ENCODE results near the gene CYB561D2.
A peak's percentile ranks its signal among the peaks of the same experiment; 100 is the strongest.

Gene CYB561D2

GRCh38 chr3:50357481-50357880 lies 6.8 kb downstream of the CYB561D2 start:
- no peaks in the 10 kb centered on the region for H3K9me3 Mint-ChIP-seq
- no peak for DNase-seq (ENCODE audit: low spot score in 2 of 2)
- ATAC-seq (ENCODE audit: low read depth), result no peak
- peak overlapping the region; percentile 90 for H3K4me3 Mint-ChIP-seq
- H3K36me3 Mint-ChIP-seq, result peaks cover 7% of the 10 kb centered on the region
- no peaks in the 10 kb centered on the region for H3K27me3 Mint-ChIP-seq
- H3K4me1 Mint-ChIP-seq, result peaks cover 26% of the 10 kb centered on the region
- no peak overlapping the region for H3K27ac Mint-ChIP-seq

GRCh38 chr3:50358355-50358910 lies 7.8 kb downstream of the CYB561D2 start:
- H3K36me3 Mint-ChIP-seq, result peaks cover 7% of the 10 kb centered on the region
- peaks cover 29% of the 10 kb centered on the region for H3K4me1 Mint-ChIP-seq
- H3K27me3 Mint-ChIP-seq, result no peaks in the 10 kb centered on the region
- ATAC-seq (ENCODE audit: low read depth), result no peak
- H3K9me3 Mint-ChIP-seq, result no peaks in the 10 kb centered on the region
- H3K27ac Mint-ChIP-seq, result peak overlapping the region; percentile 83
- no peak for DNase-seq (ENCODE audit: low spot score in 2 of 2)
- H3K4me3 Mint-ChIP-seq, result peak overlapping the region; percentile 90

GRCh38 chr3:50358911-50359759 lies 8.5 kb downstream of the CYB561D2 start, which contains the start of gene TMEM115:
Gene TMEM115 (minus strand): TSS chr3:50359521. CDS start chr3:50359063, 458 bp downstream.
- H3K4me1 Mint-ChIP-seq, result peaks cover 30% of the 10 kb centered on the region
- DNase-seq (ENCODE audit: low spot score in 2 of 2), result peak; percentile 84 to 90
- peaks cover 6% of the 10 kb centered on the region for H3K36me3 Mint-ChIP-seq
- H3K4me3 Mint-ChIP-seq, result peak within 1 kb of the TSS; percentile 99
- peak; percentile 100 for ATAC-seq (ENCODE audit: low read depth)
- no peaks in the 10 kb centered on the region for H3K9me3 Mint-ChIP-seq
- H3K27me3 Mint-ChIP-seq, result no peaks in the 10 kb centered on the region
- H3K27ac Mint-ChIP-seq, result peak within 1 kb of the TSS; percentile 93

GRCh38 chr3:50359760-50360110 lies 9.1 kb downstream of the CYB561D2 start:
- ATAC-seq (ENCODE audit: low read depth), result peak; percentile 13
- H3K27me3 Mint-ChIP-seq, result no peaks in the 10 kb centered on the region
- no peak for DNase-seq (ENCODE audit: low spot score in 2 of 2)
- H3K27ac Mint-ChIP-seq, result peak overlapping the region; percentile 93
- peaks cover 4% of the 10 kb centered on the region for H3K36me3 Mint-ChIP-seq
- peaks cover 32% of the 10 kb centered on the region for H3K4me1 Mint-ChIP-seq
- peak overlapping the region; percentile 99 for H3K4me3 Mint-ChIP-seq
- no peaks in the 10 kb centered on the region for H3K9me3 Mint-ChIP-seq

- H3K4me3 Mint-ChIP-seq, result peak overlapping the region; percentile 88
- peaks cover 20% of the 10 kb centered on the region for H3K4me1 Mint-ChIP-seq
- H3K36me3 Mint-ChIP-seq, result no peaks in the 10 kb centered on the region
- DNase-seq (ENCODE audit: low spot score in 2 of 2) (no peak), ATAC-seq (ENCODE audit: low read depth) (peak; percentile 4)
- peaks cover 4% of the 10 kb centered on the region for H3K27me3 Mint-ChIP-seq
- peak overlapping the region; percentile 91 for H3K27ac Mint-ChIP-seq
- no peaks in the 10 kb centered on the region for H3K9me3 Mint-ChIP-seq
These were observed 14.0 kb downstream of the CYB561D2 start for GRCh38 chr3:50364573-50365079.

GRCh38 chr3:50365080-50365841 lies 14.6 kb downstream of the CYB561D2 start:
- H3K27me3 Mint-ChIP-seq, result peaks cover 4% of the 10 kb centered on the region
- DNase-seq (ENCODE audit: low spot score in 2 of 2), result peak; percentile 88 to 92
- no peaks in the 10 kb centered on the region for H3K9me3 Mint-ChIP-seq
- H3K4me3 Mint-ChIP-seq, result peak overlapping the region; percentile 88
- ATAC-seq (ENCODE audit: low read depth), result peak; percentile 97
- peak overlapping the region; percentile 91 for H3K27ac Mint-ChIP-seq
- no peaks in the 10 kb centered on the region for H3K36me3 Mint-ChIP-seq
- peaks cover 18% of the 10 kb centered on the region for H3K4me1 Mint-ChIP-seq

- H3K36me3 Mint-ChIP-seq, result no peaks in the 10 kb centered on the region
- peak overlapping the region; percentile 88 for H3K4me3 Mint-ChIP-seq
- no peaks in the 10 kb centered on the region for H3K9me3 Mint-ChIP-seq
- peaks cover 18% of the 10 kb centered on the region for H3K4me1 Mint-ChIP-seq
- no peak for DNase-seq (ENCODE audit: low spot score in 2 of 2)
- no peak for ATAC-seq (ENCODE audit: low read depth)
- H3K27me3 Mint-ChIP-seq, result peaks cover 4% of the 10 kb centered on the region
- peak overlapping the region; percentile 91 for H3K27ac Mint-ChIP-seq
These were observed 15.2 kb downstream of the CYB561D2 start for GRCh38 chr3:50365842-50366220.

GRCh38 chr3:50369012-50369670 lies 18.5 kb downstream of the CYB561D2 start:
- no peaks in the 10 kb centered on the region for H3K36me3 Mint-ChIP-seq
- no peak overlapping the region for H3K27ac Mint-ChIP-seq
- DNase-seq (ENCODE audit: low spot score in 2 of 2), result no peak
- H3K4me3 Mint-ChIP-seq, result no peak overlapping the region
- ATAC-seq (ENCODE audit: low read depth), result no peak
- peaks cover 20% of the 10 kb centered on the region for H3K4me1 Mint-ChIP-seq
- H3K9me3 Mint-ChIP-seq, result no peaks in the 10 kb centered on the region
- peaks cover 14% of the 10 kb centered on the region for H3K27me3 Mint-ChIP-seq

GRCh38 chr3:50370594-50370993 lies 19.9 kb downstream of the CYB561D2 start:
- H3K36me3 Mint-ChIP-seq, result no peaks in the 10 kb centered on the region
- no peak for DNase-seq (ENCODE audit: low spot score in 2 of 2)
- no peak overlapping the region for H3K27ac Mint-ChIP-seq

GRCh38 chr3:50371133-50371685 lies 20.5 kb downstream of the CYB561D2 start:
- DNase-seq (ENCODE audit: low spot score in 2 of 2), result no peak
- ATAC-seq (ENCODE audit: low read depth), result no peak
- Mint-ChIP-seq H3K9me3 (no peaks in the 10 kb centered on the region), H3K4me1 (peaks cover 11% of the 10 kb centered on the region), H3K27ac (no peak overlapping the region), H3K4me3 (no peak overlapping the region), H3K27me3 (peaks cover 14% of the 10 kb centered on the region), H3K36me3 (no peaks in the 10 kb centered on the region)

More at GRCh38 chr3:50370594-50370993, 19.9 kb downstream of the CYB561D2 start:
- Mint-ChIP-seq H3K4me3 (no peak overlapping the region), H3K27me3 (peaks cover 14% of the 10 kb centered on the region), H3K9me3 (no peaks in the 10 kb centered on the region), H3K4me1 (peaks cover 16% of the 10 kb centered on the region)
- no peak for ATAC-seq (ENCODE audit: low read depth)

GRCh38 chr3:50372349-50372748 lies 21.7 kb downstream of the CYB561D2 start:
- Mint-ChIP-seq H3K9me3 (no peaks in the 10 kb centered on the region), H3K27me3 (peaks cover 14% of the 10 kb centered on the region), H3K27ac (no peak overlapping the region), H3K4me1 (peaks cover 10% of the 10 kb centered on the region), H3K4me3 (no peak overlapping the region), H3K36me3 (no peaks in the 10 kb centered on the region)
- ATAC-seq (ENCODE audit: low read depth), result no peak
- DNase-seq (ENCODE audit: low spot score in 2 of 2), result no peak

- ATAC-seq (ENCODE audit: low read depth) (no peak), DNase-seq (ENCODE audit: low spot score in 2 of 2) (no peak)
- Mint-ChIP-seq H3K4me3 (no peak overlapping the region), H3K36me3 (no peaks in the 10 kb centered on the region), H3K4me1 (peaks cover 8% of the 10 kb centered on the region), H3K9me3 (no peaks in the 10 kb centered on the region), H3K27ac (peak overlapping the region; percentile 9), H3K27me3 (peaks cover 16% of the 10 kb centered on the region)
These were observed 22.7 kb downstream of the CYB561D2 start for GRCh38 chr3:50373146-50374051.
